Nephron progenitor cell (in vitro differentiated cells): ENCODE data around the gene LURAP1L.

Source experiments
- DNase-seq: peaks from one replicate; pipeline ENCODE4 v3.0.0; 2021
- H3K27ac Mint-ChIP-seq: 2 replicates; pipeline ENCODE4 v1.8.0; 2021; ENCODE audit warnings: mild to moderate bottlenecking, moderate library complexity, mixed read lengths
- H3K27me3 Mint-ChIP-seq: 2 replicates; pipeline ENCODE4 v1.8.0; 2021; ENCODE audit warnings: mild to moderate bottlenecking, low read depth, mixed read lengths; ENCODE audit not compliant: poor library complexity
- H3K36me3 Mint-ChIP-seq: 2 replicates; pipeline ENCODE4 v1.8.0; 2021; ENCODE audit warnings: low read depth, mixed read lengths
- H3K4me1 Mint-ChIP-seq: 2 replicates; pipeline ENCODE4 v1.8.0; 2021; ENCODE audit warnings: mixed read lengths
- H3K4me3 Mint-ChIP-seq: 2 replicates; pipeline ENCODE4 v1.8.0; 2021; ENCODE audit warnings: mild to moderate bottlenecking, moderate library complexity, mixed read lengths
- H3K9me3 Mint-ChIP-seq: 2 replicates; pipeline ENCODE4 v1.8.0; 2021; ENCODE audit warnings: mild to moderate bottlenecking, moderate library complexity, mixed read lengths
- TF ChIP-seq, protein P1 (sequence below): fragments of 200-600 bp; sonication (generic); IDR thresholded peaks from 2 replicates; pipeline ENCODE4 v1.5.0; 2021; ENCODE audit warnings: antibody characterized with exemption

LURAP1L gene

DNA sequence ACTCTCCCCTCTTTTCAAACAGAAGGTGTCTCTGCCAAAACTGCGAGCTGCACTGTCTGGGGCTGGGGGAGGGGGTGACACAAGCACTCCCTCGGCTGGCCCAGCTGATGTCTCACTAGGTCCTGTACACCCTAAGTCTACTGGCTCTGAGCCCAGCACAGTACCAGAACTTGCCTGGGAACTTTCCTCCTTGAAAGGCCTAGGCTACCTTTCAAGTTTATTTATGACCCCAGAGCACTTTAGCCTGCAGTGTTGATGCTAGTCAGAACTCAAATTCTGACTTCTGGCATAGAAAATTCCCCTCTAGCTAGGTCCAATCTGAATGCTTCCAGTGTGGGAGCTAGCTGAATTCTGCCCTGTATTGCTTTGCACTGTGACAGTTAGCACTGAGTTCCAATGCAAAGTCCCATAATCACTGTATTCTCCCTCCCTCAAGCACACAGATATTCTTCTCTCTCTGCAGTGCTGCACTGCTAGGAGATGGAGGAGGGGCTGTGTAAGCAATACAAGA, 10.5 kb downstream of the LURAP1L start:
- peak overlapping the region; percentile 4 for H3K4me3 Mint-ChIP-seq
- H3K27ac Mint-ChIP-seq, result peak overlapping the region; percentile 97
- peaks cover 23% of the 10 kb centered on the region for H3K4me1 Mint-ChIP-seq
- no peak for DNase-seq
- no peaks in the 10 kb centered on the region for H3K27me3 Mint-ChIP-seq
- TF ChIP-seq, protein P1, sequence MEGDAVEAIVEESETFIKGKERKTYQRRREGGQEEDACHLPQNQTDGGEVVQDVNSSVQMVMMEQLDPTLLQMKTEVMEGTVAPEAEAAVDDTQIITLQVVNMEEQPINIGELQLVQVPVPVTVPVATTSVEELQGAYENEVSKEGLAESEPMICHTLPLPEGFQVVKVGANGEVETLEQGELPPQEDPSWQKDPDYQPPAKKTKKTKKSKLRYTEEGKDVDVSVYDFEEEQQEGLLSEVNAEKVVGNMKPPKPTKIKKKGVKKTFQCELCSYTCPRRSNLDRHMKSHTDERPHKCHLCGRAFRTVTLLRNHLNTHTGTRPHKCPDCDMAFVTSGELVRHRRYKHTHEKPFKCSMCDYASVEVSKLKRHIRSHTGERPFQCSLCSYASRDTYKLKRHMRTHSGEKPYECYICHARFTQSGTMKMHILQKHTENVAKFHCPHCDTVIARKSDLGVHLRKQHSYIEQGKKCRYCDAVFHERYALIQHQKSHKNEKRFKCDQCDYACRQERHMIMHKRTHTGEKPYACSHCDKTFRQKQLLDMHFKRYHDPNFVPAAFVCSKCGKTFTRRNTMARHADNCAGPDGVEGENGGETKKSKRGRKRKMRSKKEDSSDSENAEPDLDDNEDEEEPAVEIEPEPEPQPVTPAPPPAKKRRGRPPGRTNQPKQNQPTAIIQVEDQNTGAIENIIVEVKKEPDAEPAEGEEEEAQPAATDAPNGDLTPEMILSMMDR, result no peak
- peaks cover 33% of the 10 kb centered on the region for H3K36me3 Mint-ChIP-seq
- H3K9me3 Mint-ChIP-seq, result peaks cover 38% of the 10 kb centered on the region

DNA sequence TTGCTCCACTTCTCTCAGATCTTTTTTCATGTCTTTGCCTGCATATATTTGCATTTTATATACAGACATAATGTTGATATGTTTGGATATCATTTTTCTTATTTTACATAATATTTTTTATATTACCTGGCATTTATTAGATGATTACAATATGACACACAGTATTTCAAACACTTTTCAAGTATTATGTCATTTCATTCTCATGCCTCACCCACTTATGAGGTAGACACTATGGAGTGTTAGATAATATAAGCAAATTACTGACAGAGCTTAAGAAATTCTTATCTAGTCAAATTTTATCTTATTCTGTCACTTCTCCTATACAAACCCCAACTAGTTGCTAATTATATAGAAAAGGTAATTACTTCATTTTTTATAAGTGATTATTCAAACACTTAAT, 11.1 kb downstream of the LURAP1L start:
- Mint-ChIP-seq H3K4me1 (peaks cover 27% of the 10 kb centered on the region), H3K36me3 (peaks cover 33% of the 10 kb centered on the region), H3K27me3 (no peaks in the 10 kb centered on the region), H3K4me3 (no peak overlapping the region), H3K9me3 (peaks cover 38% of the 10 kb centered on the region), H3K27ac (peak overlapping the region; percentile 97)
- TF ChIP-seq, protein P1, result no peak
- DNase-seq, result no peak

DNA sequence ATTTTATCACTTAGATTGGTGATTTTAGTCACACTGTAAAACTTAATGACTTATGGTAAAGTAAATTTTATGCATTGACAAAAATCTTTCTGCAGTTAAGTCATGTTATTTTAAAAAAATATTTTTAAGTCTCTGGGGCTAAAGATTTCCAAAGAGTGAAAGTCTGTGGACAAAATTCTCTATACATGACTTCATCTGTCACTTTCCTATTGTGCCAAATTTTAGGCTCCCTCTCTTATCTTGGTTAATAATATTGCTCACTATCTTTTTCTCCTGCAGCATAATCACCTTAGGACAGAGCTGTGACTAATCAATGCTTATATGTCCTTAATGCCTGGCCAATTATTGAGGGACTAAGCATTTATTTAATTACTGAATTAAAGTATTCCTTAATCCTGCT, 15.2 kb downstream of the LURAP1L start:
- Mint-ChIP-seq H3K27ac (peak overlapping the region; percentile 82), H3K36me3 (no peaks in the 10 kb centered on the region), H3K27me3 (no peaks in the 10 kb centered on the region), H3K4me3 (no peak overlapping the region), H3K4me1 (peaks cover 22% of the 10 kb centered on the region), H3K9me3 (peaks cover 3% of the 10 kb centered on the region)
- TF ChIP-seq, protein P1, result no peak
- DNase-seq, result no peak

DNA sequence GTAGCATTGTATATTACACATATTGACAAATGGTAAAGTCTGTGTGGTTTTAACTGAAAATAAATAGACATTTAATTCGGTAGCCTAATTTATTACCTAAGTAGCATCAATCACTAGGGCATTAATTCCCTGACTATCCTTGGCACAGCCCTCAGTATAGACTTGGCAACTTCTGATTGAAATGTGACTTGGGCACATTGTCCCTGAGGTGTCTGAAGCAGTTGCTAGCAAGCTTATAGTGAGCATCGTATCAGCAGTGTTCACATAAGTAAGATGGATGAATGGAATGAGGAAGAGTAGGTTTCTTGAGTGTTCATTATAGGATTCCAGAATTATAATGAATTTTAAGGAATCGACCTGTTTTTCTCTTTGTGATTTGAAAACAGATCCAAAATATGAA, 16.1 kb downstream of the LURAP1L start:
- Mint-ChIP-seq H3K4me1 (peaks cover 13% of the 10 kb centered on the region), H3K27me3 (no peaks in the 10 kb centered on the region), H3K27ac (no peak overlapping the region), H3K9me3 (no peaks in the 10 kb centered on the region), H3K36me3 (no peaks in the 10 kb centered on the region), H3K4me3 (no peak overlapping the region)
- DNase-seq, result no peak
- TF ChIP-seq, protein P1, result no peak

DNA sequence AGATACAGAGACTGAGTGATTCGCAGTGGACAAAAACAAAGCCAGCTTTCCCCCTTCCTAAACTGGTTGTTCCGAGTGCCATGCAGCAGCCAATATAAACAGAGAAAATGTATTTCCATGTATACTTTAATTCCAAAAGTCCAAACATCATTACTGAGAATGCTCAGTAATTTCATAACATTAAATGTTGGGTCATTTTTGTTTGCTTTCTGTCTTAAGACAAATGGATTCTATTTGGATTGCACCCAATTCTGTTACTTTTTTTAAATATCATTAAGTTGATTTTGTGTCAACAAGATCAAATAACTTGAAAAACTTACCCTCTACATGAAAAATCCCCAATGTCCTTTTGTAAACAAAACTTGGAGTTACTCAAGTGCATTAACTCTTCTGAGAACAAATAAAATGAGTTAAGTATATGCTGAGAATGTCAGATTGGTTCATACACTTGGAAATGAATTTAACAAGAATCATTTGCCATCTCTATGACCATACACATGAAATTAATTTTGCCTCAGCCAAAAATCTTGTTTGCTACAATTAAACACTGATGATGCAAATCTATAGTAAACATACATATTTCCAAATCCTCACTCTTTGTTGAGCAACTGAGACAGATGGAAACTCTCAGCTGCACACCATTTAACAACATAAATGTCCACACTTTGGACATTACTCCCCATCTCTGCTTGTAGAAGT, 19.4 kb downstream of the LURAP1L start:
- Mint-ChIP-seq H3K4me3 (no peak overlapping the region), H3K36me3 (no peaks in the 10 kb centered on the region), H3K27me3 (no peaks in the 10 kb centered on the region), H3K27ac (peak overlapping the region; percentile 37), H3K9me3 (no peaks in the 10 kb centered on the region), H3K4me1 (peaks cover 13% of the 10 kb centered on the region)
- DNase-seq, result no peak
- TF ChIP-seq, protein P1, result no peak

DNA sequence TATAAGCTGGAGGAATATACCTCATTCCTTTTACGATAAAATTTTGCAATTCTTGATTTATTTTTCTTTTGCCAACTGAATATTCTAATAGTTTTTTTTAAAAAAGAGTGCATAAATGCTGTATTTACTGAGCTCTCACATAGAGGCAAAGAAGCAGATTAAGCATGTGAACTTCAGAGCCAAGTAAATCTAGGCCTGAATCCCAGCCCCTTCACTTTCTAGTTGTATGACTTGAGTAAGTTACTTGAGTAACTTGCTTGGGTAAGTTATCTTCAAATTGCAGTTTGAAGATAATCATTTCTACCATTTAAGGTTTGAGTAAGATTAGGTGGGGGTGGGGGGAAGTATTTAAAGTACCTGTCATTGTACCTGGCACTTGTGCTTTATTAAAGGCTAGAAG, 21.8 kb downstream of the LURAP1L start:
- Mint-ChIP-seq H3K9me3 (no peaks in the 10 kb centered on the region), H3K4me3 (no peak overlapping the region), H3K27me3 (no peaks in the 10 kb centered on the region), H3K4me1 (peaks cover 2% of the 10 kb centered on the region), H3K27ac (no peak overlapping the region), H3K36me3 (no peaks in the 10 kb centered on the region)
- TF ChIP-seq, protein P1, result no peak
- no peak for DNase-seq
